GM18508 (cell line): ENCODE results near the gene APBA2.
"Not testable (repeated sequence)": the region's sequence is repeated elsewhere in the genome, so short reads cannot be mapped to it uniquely, and the experiment has no call there.

Source experiments
- ATAC-seq: cut with Tn5 transposase; IDR thresholded peaks from one replicate; pipeline ENCODE4 v1.9.1; 2021; ENCODE audit warnings: moderate number of reproducible peaks; ENCODE audit not compliant: insufficient read depth, unreplicated experiment

Gene APBA2

DNA sequence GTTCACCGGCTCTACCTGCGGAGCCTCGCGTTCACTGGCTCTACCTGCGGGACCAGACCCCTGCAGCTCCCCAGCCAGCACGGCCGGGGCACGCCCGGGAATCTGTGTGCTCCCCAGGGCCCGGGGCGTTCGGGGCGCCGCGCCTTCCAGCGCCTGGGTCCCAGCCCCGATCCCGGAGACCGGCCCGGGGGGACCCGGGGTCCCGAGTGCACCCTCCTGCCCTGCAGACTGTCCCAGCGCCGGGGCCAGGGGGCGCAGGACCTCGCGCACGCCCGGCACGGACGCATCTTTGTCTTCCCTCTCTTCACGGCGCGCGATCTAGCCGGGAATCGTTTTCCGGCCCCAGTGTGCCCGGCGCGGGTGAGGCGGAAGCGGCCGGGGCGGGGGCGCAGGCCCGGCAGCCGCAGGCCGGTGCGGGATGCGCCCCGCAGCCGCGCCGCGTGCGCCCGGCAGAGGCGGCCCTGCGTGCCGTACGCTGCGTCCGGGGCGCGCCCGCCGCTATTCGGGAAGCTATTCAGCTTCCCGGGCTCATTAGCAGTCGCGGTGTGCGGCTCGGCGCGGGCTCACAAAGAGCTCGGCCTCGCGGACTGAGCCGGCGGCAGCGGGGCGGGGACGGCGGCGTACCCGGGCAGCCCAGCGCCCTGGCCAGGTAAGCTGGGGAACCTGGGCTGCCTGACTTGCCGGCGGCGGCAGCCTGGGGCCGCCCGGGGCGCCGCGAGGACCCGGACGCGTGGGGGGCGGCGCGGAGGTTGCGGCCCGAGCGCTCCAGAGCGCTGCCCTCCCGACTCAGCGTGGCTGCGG lies at the start of gene APBA2:
Gene APBA2 (plus strand): TSS at position 345 of the 801 bp plus-strand sequence. CDS start 167,911 bp downstream, outside the sequence.
- no peak for ATAC-seq

DNA sequence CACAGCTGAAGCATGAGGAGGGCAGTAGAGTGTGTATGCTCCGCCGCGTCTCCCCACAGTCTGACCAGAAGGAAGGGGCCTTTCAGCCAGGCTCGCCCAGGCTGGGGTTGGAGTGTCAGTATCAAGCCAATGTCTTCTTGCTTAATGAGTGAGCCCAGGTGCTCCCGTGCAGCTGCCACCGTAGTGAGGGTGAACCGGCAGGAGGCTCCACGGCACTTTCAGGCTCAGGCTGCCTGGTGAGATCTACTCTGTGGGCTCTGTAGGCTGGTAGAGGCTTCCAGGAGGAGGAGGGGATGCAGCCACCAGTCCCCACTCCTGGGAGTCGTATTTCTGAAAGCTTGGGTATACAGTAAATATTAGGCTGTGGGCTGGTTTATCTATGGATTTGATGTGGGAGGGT lies 45.5 kb upstream of the APBA2 start:
- ATAC-seq: not testable (repeated sequence)

DNA sequence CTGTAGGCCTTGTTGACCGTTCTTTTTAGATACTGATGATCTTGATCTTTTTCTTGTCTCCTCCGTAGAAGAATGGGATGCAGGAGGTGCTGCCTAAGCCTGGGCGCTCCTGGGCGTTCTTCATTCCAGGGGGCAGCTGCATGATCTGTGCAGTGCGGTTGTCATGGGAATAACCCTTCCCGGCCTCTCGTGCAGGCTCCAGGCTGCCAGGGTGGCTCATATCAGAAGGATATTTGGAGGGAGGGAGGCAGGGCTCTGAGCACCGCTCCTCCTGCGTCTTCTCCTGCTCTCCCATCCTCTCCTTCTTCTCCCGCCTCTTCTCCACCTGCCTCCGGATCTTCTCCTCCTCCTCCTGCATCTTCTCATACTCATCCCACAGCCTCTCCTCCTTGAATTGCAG lies 43.6 kb upstream of the APBA2 start:
- not testable (repeated sequence) for ATAC-seq

DNA sequence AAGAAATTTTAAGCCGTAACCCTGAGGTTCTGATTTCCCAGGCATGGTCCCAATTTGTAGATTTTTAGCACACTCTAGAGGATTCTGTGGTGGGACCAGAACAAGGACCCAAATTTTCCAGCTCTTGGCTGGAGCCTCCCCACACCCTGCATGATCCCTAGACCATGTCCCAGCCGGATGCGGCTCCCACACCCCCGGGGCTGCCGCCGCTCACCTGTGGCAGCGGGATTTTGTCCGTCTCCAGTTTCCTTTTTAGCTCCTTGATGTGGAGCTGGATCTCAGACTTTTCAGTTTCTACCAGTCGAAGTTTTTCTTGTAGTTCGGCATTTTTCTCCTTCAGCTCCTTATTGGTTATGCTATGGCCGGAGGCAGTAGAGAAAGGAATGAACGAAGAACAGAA lies 42.3 kb upstream of the APBA2 start:
- ATAC-seq: not testable (repeated sequence)

- not testable (repeated sequence) for ATAC-seq
Observed at GRCh38 chr15:28844147-28844546, 41.6 kb upstream of the APBA2 start.

DNA sequence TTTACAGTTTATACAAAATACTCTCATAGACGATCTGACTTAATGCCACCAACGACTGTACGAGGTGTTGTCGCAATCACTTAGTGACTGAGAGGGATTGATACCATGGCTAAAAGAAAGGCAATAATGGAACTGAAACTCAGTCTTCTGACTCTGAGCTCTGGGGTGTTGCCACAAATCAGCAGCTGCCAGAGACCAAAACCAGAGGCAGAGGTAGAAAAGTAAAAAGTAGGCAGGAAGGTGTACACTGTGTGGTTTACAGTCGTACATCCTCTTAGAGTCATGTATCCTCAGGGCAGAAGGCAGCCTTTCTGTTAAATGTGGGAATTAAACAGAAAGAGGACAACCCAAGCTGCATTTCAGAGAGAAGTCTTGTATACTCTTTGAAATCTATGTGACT lies 38.5 kb upstream of the APBA2 start:
- ATAC-seq: not testable (repeated sequence)

DNA sequence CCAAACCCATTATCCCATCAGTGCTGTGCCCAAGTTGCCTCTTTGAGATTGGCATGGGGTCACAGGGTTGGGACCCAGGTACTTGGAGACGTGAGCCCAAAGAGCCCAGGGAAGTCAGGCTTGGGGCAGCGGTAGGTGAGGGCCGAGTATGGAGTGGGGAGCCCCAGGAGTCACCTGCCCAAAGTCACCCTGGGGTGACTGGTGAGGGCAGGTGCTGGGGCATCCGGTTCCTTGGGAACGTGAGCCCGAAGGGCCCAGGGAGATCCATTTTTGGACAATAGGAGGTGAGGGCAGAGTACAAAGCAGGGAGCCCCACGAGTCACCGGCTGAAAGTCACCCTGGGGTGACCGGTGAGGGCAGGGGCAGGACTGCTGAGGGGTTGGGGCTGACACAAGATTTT lies 37.8 kb upstream of the APBA2 start:
- not testable (repeated sequence) for ATAC-seq

DNA sequence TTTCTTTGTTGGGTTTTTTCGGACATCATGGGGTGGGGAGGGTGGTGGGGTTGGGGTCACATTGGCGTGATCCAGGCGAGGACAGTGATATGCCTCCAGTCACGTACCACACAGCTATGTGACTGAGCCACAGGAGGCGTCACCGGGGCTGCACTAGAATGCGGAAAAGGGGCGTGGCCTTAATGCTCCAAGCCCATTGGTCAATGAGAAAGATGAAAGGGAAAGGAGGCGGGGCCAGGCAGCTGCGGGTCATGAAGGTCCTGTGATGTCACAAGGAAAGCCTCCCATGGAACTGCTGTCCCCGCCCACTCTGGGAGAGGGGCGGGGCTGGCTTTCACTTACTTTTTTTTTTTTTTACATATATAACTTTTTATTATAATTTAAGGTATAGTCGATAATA lies 37.3 kb upstream of the APBA2 start, which contains the start of gene GOLGA6L7:
Gene GOLGA6L7 (minus strand): TSS at position 124 of the 400 bp plus-strand sequence. CDS start 95 bp downstream, at position 29.
- not testable (repeated sequence) for ATAC-seq

DNA sequence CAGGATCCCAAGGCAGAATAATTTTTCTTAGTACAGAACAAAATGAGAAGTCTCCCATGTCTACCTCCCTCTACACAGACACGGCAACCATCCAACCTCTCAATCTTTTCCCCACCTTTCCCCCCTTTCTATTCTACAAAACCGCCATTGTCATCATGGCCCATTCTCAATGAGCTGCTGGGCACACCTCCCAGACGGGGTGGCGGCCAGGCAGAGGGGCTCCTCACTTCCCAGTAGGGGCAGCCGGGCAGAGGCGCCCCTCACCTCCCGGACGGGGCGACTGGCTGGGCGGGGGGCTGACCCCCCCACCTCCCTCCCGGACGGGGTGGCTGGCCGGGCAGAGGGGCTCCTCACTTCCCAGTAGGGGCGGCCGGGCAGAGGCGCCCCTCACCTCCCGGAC lies 36.5 kb upstream of the APBA2 start:
- ATAC-seq: not testable (repeated sequence)

DNA sequence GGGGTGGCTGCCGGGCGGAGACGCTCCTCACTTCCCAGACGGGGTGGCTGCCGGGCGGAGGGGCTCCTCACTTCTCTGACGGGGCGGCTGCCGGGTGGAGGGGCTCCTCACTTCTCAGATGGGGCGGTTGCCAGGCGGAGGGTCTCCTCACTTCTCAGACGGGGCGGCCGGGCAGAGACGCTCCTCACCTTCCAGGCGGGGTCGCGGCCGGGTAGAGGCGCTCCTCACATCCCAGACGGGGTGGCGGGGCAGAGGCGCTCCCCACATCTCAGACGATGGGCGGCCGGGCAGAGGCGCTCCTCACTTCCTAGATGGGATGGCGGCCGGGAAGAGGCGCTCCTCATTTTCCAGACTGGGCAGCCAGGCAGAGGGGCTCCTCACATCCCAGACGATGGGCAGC lies 36.0 kb upstream of the APBA2 start:
- not testable (repeated sequence) for ATAC-seq

GRCh38 chr15:28853654-28854053 lies 32.1 kb upstream of the APBA2 start:
- not testable (repeated sequence) for ATAC-seq

- not testable (repeated sequence) for ATAC-seq
Observed at GRCh38 chr15:28854578-28854977, 31.2 kb upstream of the APBA2 start.

- ATAC-seq: no peak
Observed at GRCh38 chr15:28861031-28861534, 24.7 kb upstream of the APBA2 start.

DNA sequence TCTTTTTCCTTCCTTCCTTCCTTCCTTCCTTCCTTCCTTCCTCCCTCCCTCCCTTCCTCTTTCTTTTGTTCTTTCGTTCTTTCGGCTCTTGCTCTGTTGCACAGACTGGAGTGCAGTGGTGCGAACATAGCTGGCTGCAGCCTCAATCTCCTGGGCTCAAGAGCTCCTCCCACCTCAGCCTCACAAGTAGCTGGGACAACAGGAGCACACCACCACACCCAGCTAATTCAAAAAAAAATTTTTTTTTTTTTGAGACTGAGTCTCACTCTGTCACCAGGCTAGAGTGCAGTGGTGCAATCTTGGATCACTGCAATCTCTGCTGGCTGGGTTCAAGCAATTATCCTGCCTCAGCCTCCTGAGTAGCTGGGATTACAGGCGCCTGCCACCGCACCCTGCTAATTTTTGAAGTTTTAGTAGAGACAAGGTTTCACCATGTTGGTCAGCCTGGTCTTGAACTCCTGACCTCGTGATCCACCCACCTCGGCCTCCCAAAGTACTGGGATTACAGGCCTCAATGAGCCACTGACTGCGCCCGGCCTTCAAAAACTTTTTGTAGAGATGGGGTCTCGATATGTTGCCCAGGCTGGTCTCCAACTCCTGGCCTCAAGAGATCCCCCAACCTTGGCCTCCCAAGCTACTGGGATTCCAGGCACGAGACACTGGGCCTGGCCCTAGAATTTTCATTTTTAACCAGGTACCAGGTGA lies 24.0 kb upstream of the APBA2 start:
- ATAC-seq: not testable (repeated sequence)

GRCh38 chr15:28868744-28869345 lies 16.9 kb upstream of the APBA2 start:
- ATAC-seq: no peak

- no peak for ATAC-seq
Observed at GRCh38 chr15:28871168-28871567, 14.6 kb upstream of the APBA2 start.

DNA sequence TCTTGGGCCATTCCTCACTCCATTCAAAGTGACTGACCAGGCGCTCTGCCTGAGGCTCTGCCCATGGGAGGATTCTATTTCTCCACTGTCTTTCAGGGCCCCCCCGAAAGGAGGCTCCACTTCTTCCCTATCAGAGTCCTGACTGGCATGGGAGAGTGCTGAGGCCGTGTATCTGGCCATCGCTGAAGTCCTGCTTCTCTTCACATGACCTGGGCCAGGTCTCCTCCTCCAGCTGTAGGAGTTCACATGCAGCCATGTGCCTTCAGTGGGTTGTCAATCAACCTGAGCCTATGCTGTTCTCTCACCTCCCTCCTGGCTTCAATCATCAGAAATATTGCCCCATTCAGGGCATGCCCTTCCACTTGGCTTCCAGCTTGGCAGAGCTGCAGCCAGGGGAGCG lies 12.8 kb upstream of the APBA2 start:
- ATAC-seq: no peak

DNA sequence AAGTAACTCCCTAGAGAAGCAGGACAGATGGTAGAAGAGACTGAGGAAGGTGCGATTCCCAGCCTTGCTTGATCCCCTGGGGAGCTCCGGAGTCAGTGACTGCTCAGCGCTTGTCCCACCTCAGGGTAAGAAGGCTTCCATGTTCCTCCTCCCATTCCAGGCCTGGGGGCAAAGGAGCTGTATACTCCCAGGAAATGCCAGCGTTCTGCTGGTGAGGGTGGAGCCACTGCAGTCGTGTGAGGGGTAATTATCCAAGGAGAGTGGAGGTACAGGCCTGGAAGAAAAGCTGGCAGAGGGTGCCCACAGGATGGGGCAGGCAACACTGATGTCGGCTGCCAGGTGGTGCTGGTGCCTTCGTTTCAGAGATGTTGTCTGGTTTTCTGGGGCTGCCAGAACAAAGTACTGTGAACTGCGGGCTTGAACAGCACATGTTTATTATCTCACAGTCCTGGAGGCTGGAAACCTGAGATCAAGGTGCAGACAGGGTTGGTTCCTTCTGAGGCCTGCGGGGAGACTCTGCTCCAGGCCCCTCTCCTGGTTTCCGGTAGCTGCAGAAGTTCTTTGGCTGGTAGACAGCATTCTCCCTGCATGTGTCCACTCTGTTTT lies 12.1 kb upstream of the APBA2 start:
- ATAC-seq: no peak

DNA sequence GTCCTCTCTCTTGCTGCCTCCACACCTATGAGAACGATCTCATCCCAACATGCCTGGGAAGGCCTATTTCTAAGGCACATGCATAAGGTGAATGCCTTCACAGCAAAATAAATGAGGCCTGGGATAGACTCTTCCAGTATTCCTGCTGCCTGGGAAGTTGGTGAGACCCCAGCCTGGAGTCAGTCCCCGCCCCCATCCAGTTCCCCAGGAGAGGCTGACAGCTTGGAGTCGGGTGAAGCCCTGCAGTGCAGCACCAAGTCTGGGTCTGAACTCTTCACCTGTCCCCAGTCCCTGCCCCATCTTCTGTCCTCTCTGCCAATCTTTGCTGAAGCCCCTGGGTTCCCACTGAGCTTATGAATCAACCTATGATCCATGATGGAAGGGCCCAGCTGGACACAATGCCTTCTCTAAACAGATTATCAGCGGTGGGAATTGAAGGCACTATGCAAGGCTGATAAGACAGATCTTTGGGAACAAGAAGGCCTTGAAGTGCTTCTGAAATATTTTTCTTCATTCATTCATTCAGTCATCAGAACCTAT lies 10.2 kb upstream of the APBA2 start:
- no peak for ATAC-seq
